ENCODE results near the gene LCE7A. TPM values are rescaled to one million over a fixed set of nuclear protein-coding genes. Genes with fewer than 3 reads are reported as not detected.

Gene LCE7A
- total RNA-seq, 1 donor from 2014 or later, result not detected

- DNase-seq (ENCODE audit: low spot score), result no peak
- ATAC-seq, result no peak
- intact Hi-C loops (cut with DNase I), result no loop called here
Measured at GRCh38 chr1:152878042-152878441, 18.2 kb downstream of the LCE7A start, which contains the start of gene SMCP. Gene SMCP, plus strand, starts transcription at chr1:152878322. Its CDS starts 6,101 bp downstream, at chr1:152884423.

DNA sequence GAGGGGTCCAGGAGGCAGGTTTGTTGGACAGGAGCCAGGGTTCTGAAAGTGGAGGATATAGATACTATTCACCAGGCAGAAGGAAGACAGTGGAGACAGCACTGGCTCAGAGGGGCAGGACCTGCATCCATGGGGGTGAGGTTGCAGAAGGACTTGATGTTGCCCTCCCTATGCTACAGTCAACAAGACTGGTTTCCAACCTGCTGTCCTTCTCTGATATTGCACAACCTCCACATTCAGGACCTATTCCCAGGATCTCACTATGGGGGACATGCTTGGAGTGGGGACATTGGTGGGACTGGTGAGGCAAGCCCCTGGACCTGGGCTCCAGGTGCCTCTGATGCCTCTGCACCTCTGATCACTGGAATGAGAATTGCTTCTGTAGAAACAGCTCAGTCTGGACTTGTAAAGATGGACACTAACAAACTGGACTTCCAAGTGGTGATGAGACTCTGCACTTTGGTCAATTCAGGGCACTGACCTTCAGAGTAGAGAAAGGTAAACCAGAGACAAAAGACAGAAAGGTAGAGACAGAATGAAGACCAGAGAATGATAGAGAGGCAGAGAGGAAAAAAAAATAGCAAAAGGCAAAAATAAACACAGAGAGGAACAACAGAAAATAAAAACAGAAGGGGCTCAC, 19.9 kb downstream of the LCE7A start:
- DNase-seq (ENCODE audit: low spot score), result no peak
- intact Hi-C loops (cut with DNase I), result no loop called here
- ATAC-seq, result no peak

GRCh38 chr1:152880316-152880715, 20.5 kb downstream of the LCE7A start:
- DNase-seq (ENCODE audit: low spot score) (no peak), ATAC-seq (no peak)
- intact Hi-C loops (cut with DNase I), result no loop called here

- ATAC-seq, result no peak
- intact Hi-C loops (cut with DNase I), result no loop called here
- DNase-seq (ENCODE audit: low spot score), result no peak
Measured at GRCh38 chr1:152880907-152881306, 21.1 kb downstream of the LCE7A start.

GRCh38 chr1:152884085-152884484, 24.3 kb downstream of the LCE7A start:
- ATAC-seq, result no peak
- no peak for DNase-seq (ENCODE audit: low spot score)
- intact Hi-C loops (cut with DNase I), result no loop called here

GRCh38 chr1:152884506-152884905, 24.7 kb downstream of the LCE7A start:
- ATAC-seq (no peak), DNase-seq (ENCODE audit: low spot score) (no peak)
- intact Hi-C loops (cut with DNase I), result no loop called here

DNA sequence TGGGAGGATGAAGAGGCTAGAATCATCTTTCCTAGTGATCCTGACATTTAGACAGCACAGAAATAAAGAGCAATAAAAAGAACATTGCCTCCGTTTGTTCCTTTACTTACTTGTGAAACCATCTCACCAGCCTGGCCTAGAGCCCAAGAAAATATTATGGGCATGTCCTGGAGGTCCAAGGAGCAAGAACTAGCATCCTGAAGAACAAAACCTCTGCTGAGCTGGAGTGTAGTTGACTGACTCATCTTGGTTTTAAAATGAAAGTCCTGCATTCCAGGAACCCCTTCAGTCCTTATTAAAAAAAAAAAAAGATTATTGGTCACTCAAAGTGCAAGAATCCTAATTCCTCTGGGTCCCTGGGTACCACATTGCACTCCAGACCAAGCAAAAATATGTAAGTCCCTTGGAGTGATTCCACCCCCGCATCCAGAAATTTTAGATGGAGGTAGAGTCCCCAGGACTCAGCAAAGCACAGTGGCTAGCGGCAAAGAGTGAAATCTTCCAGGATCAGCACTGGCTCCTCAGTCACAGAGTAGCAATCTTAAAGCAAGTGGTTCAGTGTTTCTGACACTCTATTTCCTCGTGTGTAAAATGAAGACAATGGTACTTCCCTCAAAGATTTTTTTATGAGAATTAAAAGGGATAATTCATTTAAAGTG, 25.3 kb downstream of the LCE7A start:
- intact Hi-C loops (cut with DNase I), result no loop called here
- ATAC-seq, result no peak
- no peak for DNase-seq (ENCODE audit: low spot score)

- intact Hi-C loops (cut with DNase I), result no loop called here
- ATAC-seq (no peak), DNase-seq (ENCODE audit: low spot score) (no peak)
Measured at GRCh38 chr1:152886085-152886484, 26.3 kb downstream of the LCE7A start.

GRCh38 chr1:152886758-152887409, 27.1 kb downstream of the LCE7A start:
- DNase-seq (ENCODE audit: low spot score) (no peak), ATAC-seq (no peak)
- intact Hi-C loops (cut with DNase I), result no loop called here

GRCh38 chr1:152888126-152888525, 28.3 kb downstream of the LCE7A start:
- ATAC-seq (no peak), DNase-seq (ENCODE audit: low spot score) (no peak)
- intact Hi-C loops (cut with DNase I), result no loop called here

DNA sequence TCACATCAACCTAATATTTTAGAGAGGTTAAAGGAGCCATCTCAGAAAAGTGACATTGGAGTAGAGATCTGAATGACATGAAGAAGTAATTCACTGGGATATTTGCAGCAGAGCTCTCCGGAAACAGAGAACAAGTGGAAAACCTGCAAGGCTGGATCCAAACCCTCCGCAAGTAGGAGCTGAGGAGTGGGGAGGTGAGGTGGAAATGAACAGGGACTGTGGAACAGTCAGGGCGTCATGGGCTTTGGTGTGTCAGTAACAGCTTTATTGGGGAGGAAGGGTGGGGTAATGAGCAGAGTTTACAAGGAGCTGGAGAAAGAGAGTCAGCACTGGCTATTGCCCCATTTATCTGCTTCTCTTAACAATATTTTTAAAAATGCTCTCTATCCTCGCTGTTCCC, 39.2 kb downstream of the LCE7A start:
- ATAC-seq, result no peak
- intact Hi-C loops (cut with DNase I), result no loop called here
- DNase-seq (ENCODE audit: low spot score), result no peak

DNA sequence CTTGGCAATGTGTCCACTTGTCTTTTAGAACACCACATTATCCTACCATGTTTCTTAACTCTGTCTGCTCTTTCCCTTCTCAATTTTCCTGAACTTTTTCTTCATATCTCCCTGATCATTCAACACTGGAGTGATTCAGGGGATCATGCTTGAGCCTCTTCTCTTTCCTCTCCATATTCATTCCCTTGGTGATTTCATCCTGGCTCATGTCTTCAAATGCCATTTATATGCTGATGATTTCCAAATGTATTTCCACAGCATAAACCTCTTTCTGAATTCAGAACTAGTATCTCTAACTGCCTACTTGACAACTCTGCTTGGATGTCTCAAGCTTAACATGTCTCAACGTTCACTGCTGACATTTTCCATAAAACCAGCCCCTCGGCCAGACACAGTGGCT, 40.1 kb downstream of the LCE7A start:
- intact Hi-C loops (cut with DNase I), result no loop called here
- ATAC-seq (no peak), DNase-seq (ENCODE audit: low spot score) (no peak)

DNA sequence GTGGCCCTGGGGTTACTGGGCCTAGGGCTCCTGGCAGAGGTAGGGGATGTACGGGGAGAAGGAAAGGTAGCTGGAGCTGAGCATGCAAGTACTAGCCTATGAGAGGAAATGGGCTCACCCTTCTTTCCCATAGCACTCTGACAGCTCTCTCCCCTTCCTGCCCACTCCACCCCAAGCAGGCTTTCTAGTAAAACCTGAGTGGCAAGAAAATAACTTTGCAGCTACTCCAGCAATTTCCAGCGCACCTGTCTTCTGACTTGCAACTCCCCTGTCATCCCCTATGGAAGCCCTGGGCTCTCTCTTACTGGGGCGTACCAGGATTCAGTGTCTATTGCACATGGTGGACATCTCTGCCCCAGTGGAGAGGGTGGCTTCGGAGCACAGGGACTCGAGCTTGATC, 41.8 kb downstream of the LCE7A start:
- intact Hi-C loops (cut with DNase I), result no loop called here
- DNase-seq (ENCODE audit: low spot score), result no peak
- ATAC-seq, result no peak

DNA sequence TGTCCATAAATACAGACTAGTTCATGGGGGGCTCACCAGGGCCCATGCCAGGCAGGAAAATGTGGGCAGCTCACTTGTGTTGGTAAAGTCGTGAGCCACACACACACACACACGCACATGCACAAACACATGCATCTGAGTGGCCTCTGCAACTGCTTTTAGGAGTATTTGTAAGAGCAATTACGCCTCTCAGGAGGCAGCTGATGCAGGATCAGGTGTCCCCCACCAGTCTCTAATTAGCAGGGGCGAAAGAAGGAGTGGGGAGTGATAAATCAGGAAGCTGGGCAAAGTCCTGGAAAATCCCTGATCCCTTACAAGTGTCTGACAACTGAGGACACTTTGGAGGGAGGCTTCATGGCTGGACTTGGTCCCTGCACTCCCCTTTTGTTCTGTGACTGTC, 42.8 kb downstream of the LCE7A start:
- intact Hi-C loops (cut with DNase I), result no loop called here
- DNase-seq (ENCODE audit: low spot score) (no peak), ATAC-seq (no peak)

GRCh38 chr1:152904688-152905440, 45.1 kb downstream of the LCE7A start:
- intact Hi-C loops (cut with DNase I), result no loop called here

DNA sequence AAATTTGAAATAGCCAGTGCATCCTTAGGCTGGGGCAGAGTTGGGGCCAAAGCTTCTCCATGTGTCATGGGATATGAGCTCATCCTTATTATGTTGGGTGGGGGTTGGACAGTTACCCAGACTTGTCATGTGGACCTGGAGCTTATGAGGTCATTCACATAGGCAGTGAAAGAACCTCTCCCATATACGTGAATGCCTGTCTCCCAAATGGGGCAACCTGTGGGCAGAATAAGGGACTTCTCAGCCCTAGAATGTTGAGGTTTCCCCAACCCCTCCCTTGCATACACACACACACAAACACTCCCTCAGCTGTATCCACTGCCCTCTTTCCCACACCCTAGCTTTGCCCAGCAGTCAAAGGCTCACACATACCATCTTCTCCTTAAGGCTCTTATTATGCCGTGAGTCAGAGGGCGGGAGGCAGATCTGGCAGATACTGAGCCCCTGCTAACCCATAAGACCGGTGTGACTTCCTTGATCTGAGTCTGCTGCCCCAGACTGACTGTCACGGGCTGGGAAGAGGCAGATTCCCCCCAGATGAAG, 46.3 kb downstream of the LCE7A start:
- no peak for ATAC-seq
- intact Hi-C loops (cut with DNase I), result no loop called here
- DNase-seq (ENCODE audit: low spot score), result no peak

More at GRCh38 chr1:152904688-152905440, 45.1 kb downstream of the LCE7A start:
- DNase-seq (ENCODE audit: low spot score), result no peak
- ATAC-seq, result no peak

DNA sequence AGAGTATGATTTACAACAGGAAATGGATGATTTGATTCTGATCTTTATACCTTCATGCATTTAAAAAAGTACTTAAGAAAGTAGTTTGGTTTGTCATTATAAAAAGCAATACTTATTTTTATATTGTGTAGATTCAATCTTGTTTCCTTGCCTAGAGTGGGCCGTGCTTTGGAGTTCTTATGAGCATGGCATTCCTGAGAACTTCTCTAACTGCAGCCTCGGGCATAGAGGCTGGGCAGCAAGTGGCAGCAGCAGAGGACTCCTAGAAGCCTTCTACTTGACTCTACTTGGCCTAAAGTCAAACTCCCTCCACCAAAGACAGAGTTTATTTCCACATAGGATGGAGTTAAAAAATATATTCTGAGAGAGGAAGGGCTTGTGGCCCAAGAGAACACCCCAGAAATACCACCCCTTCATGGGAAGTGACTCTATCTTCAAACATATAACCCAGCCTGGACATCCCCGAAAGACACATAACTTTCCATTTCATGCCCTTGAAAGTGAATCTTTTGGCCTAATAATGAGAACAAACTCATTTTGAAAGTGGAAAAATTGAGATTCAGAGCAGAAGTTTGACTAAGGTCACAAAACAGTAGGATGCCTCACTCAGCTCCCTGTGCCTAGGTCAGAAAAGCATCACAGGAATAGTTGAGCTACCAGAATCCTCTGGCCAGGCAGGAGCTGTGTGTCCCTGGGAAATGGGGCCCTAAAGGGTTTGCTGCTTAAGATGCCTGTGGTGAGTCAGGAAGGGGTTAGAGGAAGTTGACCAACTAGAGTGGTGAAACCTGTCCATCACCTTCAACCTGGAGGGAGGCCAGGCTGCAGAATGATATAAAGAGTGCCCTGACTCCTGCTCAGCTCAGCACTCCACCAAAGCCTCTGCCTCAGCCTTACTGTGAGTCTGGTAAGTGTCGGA, 48.1 kb downstream of the LCE7A start, which contains the start of gene IVL:
Gene IVL, plus strand, starts transcription at position 861 of the 916 bp plus-strand sequence. CDS start 1,252 bp downstream, outside the sequence.
- ATAC-seq, result no peak
- intact Hi-C loops (cut with DNase I), result no loop called here
- no peak for DNase-seq (ENCODE audit: low spot score)

- intact Hi-C loops (cut with DNase I), result no loop called here
- DNase-seq (ENCODE audit: low spot score), result no peak
- ATAC-seq, result no peak
Measured at GRCh38 chr1:152909206-152909605, 49.4 kb downstream of the LCE7A start.
